ENCODE measurements around the gene RPS10.

RPS10 gene

GRCh38 chr6:34468378-34468892, 42.6 kb upstream of the RPS10 start:
- DNase-seq (ENCODE audit: low read depth in 1 of 2, low spot score in 1 of 2): no peak
- Histone ChIP-seq H3K27ac (replicated peaks) (no peak overlapping the region), H3K4me3 (replicated peaks; ENCODE audit: insufficient read depth, low read length) (no peak overlapping the region), H3K27me3 (ENCODE audit: insufficient read depth, poor library complexity, severe bottlenecking) (peaks cover 16% of the 10 kb centered on the region)
- no peak for TF ChIP-seq POLR2AphosphoS5 (IDR thresholded peaks at IDR 0.05; ENCODE audit: low read depth)
- no peak for TF ChIP-seq CTCF (IDR thresholded peaks at IDR 0.05; ENCODE audit: insufficient read depth, low read length)
- no peak for TF ChIP-seq REST (IDR thresholded peaks at IDR 0.05; ENCODE audit: insufficient replicate concordance, low read depth)
- no peak for TF ChIP-seq SPI1 (IDR thresholded peaks at IDR 0.05; ENCODE audit: borderline replicate concordance, low read depth)
- TF ChIP-seq GABPA (IDR thresholded peaks at IDR 0.05; ENCODE audit: low read depth): no peak

- peaks cover 16% of the 10 kb centered on the region for H3K27me3 ChIP-seq (ENCODE audit: insufficient read depth, poor library complexity, severe bottlenecking)
- H3K4me3 ChIP-seq (replicated peaks; ENCODE audit: insufficient read depth, low read length): no peak overlapping the region
- TF ChIP-seq SPI1 (IDR thresholded peaks at IDR 0.05; ENCODE audit: borderline replicate concordance, low read depth) (no peak), REST (IDR thresholded peaks at IDR 0.05; ENCODE audit: insufficient replicate concordance, low read depth) (no peak), POLR2AphosphoS5 (IDR thresholded peaks at IDR 0.05; ENCODE audit: low read depth) (no peak), CTCF (IDR thresholded peaks at IDR 0.05; ENCODE audit: insufficient read depth, low read length) (no peak), GABPA (IDR thresholded peaks at IDR 0.05; ENCODE audit: low read depth) (no peak)
- no peak overlapping the region for H3K27ac ChIP-seq (replicated peaks)
- no peak for DNase-seq (ENCODE audit: low read depth in 1 of 2, low spot score in 1 of 2)
Observed at GRCh38 chr6:34466242-34467185, 40.6 kb upstream of the RPS10 start.

GRCh38 chr6:34465531-34466241, 39.8 kb upstream of the RPS10 start, which contains the start of gene PACSIN1:
Gene PACSIN1 (plus strand): TSS chr6:34466076. CDS start chr6:34526306, 60,230 bp downstream.
- Histone ChIP-seq H3K27ac (replicated peaks) (no peak within 1 kb of the TSS), H3K27me3 (ENCODE audit: insufficient read depth, poor library complexity, severe bottlenecking) (peaks cover 16% of the 10 kb centered on the region), H3K4me3 (replicated peaks; ENCODE audit: insufficient read depth, low read length) (no peak within 1 kb of the TSS)
- TF ChIP-seq POLR2AphosphoS5 (IDR thresholded peaks at IDR 0.05; ENCODE audit: low read depth) (no peak), CTCF (IDR thresholded peaks at IDR 0.05; ENCODE audit: insufficient read depth, low read length) (no peak), SPI1 (IDR thresholded peaks at IDR 0.05; ENCODE audit: borderline replicate concordance, low read depth) (no peak), REST (IDR thresholded peaks at IDR 0.05; ENCODE audit: insufficient replicate concordance, low read depth) (no peak), GABPA (IDR thresholded peaks at IDR 0.05; ENCODE audit: low read depth) (no peak)
- DNase-seq (ENCODE audit: low read depth in 1 of 2, low spot score in 1 of 2): no peak

Measured in HL-60 (cell line).